Middle frontal gyrus (tissue), 1 donor: ENCODE results near the gene ELAVL1.
"Not testable (repeated sequence)": the region's sequence is repeated elsewhere in the genome, so short reads cannot be mapped to it uniquely, and the experiment has no call there.

Experiments used
- DNase-seq: peaks from one replicate; pipeline ENCODE4 v3.0.0-alpha.2; 2015; ENCODE audit warnings: low spot score; ENCODE audit errors: extremely low spot score

Gene ELAVL1

GRCh38 chr19:7941895-7942596, 63.4 kb downstream of the ELAVL1 start:
- no peak for DNase-seq

GRCh38 chr19:7940841-7941240, 64.6 kb downstream of the ELAVL1 start:
- DNase-seq: no peak

- no peak for DNase-seq
These were observed 70.7 kb downstream of the ELAVL1 start for GRCh38 chr19:7934766-7935165.

GRCh38 chr19:7933828-7934725, 71.4 kb downstream of the ELAVL1 start:
- DNase-seq: no peak

GRCh38 chr19:7933411-7933810, 72.0 kb downstream of the ELAVL1 start:
- no peak for DNase-seq

- no peak for DNase-seq
These were observed 72.5 kb downstream of the ELAVL1 start for GRCh38 chr19:7932930-7933300.

GRCh38 chr19:7932276-7932929, 73.0 kb downstream of the ELAVL1 start:
- DNase-seq: no peak

GRCh38 chr19:7931221-7932061, 74.0 kb downstream of the ELAVL1 start:
- no peak for DNase-seq

- DNase-seq: no peak
These were observed 74.7 kb downstream of the ELAVL1 start for GRCh38 chr19:7930765-7931164.

GRCh38 chr19:7930030-7930429, 75.4 kb downstream of the ELAVL1 start:
- DNase-seq: not testable (repeated sequence)

GRCh38 chr19:7928741-7929701, 76.4 kb downstream of the ELAVL1 start:
- no peak for DNase-seq

- DNase-seq: no peak
These were observed 77.1 kb downstream of the ELAVL1 start for GRCh38 chr19:7928334-7928706.

- DNase-seq: no peak
These were observed 77.7 kb downstream of the ELAVL1 start for GRCh38 chr19:7927605-7928333.

- no peak for DNase-seq
These were observed 78.5 kb downstream of the ELAVL1 start for GRCh38 chr19:7926727-7927604.

GRCh38 chr19:7926021-7926726, 79.3 kb downstream of the ELAVL1 start, which contains the start of gene CTXN1:
Gene CTXN1, minus strand, starts transcription at chr19:7926135. Its CDS starts 597 bp downstream, at chr19:7925538.
- no peak for DNase-seq

GRCh38 chr19:7925171-7925851, 80.1 kb downstream of the ELAVL1 start:
- DNase-seq: no peak

- DNase-seq: no peak
These were observed 80.7 kb downstream of the ELAVL1 start for GRCh38 chr19:7924651-7925170.
